Vagina (tissue), 2 donors: ENCODE data around the gene CETP. TPM values are rescaled to one million over a fixed set of nuclear protein-coding genes. Genes with fewer than 3 reads are reported as not detected.

Experiments
- DNase-seq, 2 donors: peaks; one replicate each; pipeline ENCODE4 v3.0.0-alpha.2; 2017; ENCODE audit errors: extremely low spot score in 2 of 2
- H3K27ac ChIP-seq: fragments of 200-600 bp; sonication (generic); one replicate; pipeline ENCODE4 v1.5.1; 2019
- H3K27me3 ChIP-seq: fragments of 200-600 bp; sonication (generic); one replicate; pipeline ENCODE4 v1.5.1; 2019
- H3K36me3 ChIP-seq, 2 donors: fragments of 200-600 bp; sonication (generic); one replicate each; pipeline ENCODE4 v1.5.1; 2017 to 2019
- H3K4me1 ChIP-seq: fragments of 200-600 bp; sonication (generic); one replicate; pipeline ENCODE4 v1.5.1; 2019
- H3K4me3 ChIP-seq, 2 donors: fragments of 200-600 bp; sonication (generic); 1 replicate in 1 of 2; 2 replicates in 1 of 2; pipeline ENCODE4 v1.5.1; 2016 to 2019
- H3K9me3 ChIP-seq: fragments of 200-600 bp; sonication (generic); one replicate; pipeline ENCODE4 v1.5.1; 2019
- POLR2A ChIP-seq, 2 donors: fragments of 450-650 bp; IDR thresholded peaks; one replicate each; pipeline ENCODE4 v1.6.1; 2017; ENCODE audit warnings: antibody characterized with exemption in 2 of 2, mild to moderate bottlenecking in 2 of 2, moderate library complexity in 2 of 2
- POLR2AphosphoS5 ChIP-seq, 2 donors: sonication (generic); formaldehyde crosslinking; IDR thresholded peaks; one replicate each; pipeline ENCODE4 v1.9.0; 2017; ENCODE audit warnings: antibody characterized with exemption in 2 of 2, mild to moderate bottlenecking in 2 of 2, low read depth in 1 of 2; ENCODE audit not compliant: insufficient read depth in 1 of 2
- intact Hi-C: fragments of 100-400 bp; cut with DNase I; formaldehyde crosslinking; loops from one replicate; pipeline ENCODE4 v1.15.1; 2023
- total RNA-seq: library from RNA; depleted of rRNA; stranded (reverse); fragments of >200 nt; gene quantifications from one replicate; pipeline ENCODE4 v1.2.3, GENCODE V29; 2016
- TF ChIP-seq, protein P1 (sequence below), 3 experiments: fragments of 450-650 bp in 2 of 3; fragments of 200-600 bp in 1 of 3; sonication (generic) in 1 of 3; IDR thresholded peaks; one replicate each; pipeline ENCODE4 v1.5.1; 2017 to 2019; ENCODE audit warnings: antibody characterized with exemption in 3 of 3, mild to moderate bottlenecking in 2 of 3, moderate library complexity in 2 of 3

The CETP gene
- total RNA-seq, 1 donor from 2014 or later = not detected

DNA sequence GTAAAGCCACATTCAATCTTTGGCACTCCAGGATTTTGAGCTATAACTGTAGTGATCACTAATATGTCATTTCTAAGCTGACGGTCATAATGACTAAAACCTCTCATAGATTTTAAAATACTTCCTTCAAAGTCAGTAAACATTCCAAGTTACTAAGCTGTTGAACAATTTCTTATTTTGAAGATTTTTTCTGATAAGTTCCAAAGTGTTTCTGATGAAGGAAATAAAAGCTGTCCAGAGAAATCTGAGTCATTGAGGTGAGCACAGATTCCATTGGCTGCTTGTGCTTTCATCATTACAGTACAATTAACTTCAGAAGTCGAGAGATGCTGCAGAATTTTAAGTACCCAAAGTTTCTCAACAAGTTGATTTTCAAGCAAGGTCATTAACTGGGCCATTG lies 51.5 kb downstream of the CETP start:
- DNase-seq = no peak
- no peaks in the 10 kb centered on the region for H3K27me3 ChIP-seq
- peaks cover 0 to 9% of the 10 kb centered on the region in 2 donors for H3K36me3 ChIP-seq
- H3K9me3 ChIP-seq = no peaks in the 10 kb centered on the region
- H3K4me1 ChIP-seq = no peaks in the 10 kb centered on the region
- intact Hi-C loops = no loop called here
- no peak overlapping the region for H3K4me3 ChIP-seq
- no peak overlapping the region for H3K27ac ChIP-seq
- TF ChIP-seq POLR2AphosphoS5 (IDR thresholded peaks at IDR 0.05; ENCODE audit: insufficient read depth in 1 of 2, low read depth in 1 of 2) (no peak), POLR2A (IDR thresholded peaks at IDR 0.05) (no peak)
- TF ChIP-seq, protein P1, sequence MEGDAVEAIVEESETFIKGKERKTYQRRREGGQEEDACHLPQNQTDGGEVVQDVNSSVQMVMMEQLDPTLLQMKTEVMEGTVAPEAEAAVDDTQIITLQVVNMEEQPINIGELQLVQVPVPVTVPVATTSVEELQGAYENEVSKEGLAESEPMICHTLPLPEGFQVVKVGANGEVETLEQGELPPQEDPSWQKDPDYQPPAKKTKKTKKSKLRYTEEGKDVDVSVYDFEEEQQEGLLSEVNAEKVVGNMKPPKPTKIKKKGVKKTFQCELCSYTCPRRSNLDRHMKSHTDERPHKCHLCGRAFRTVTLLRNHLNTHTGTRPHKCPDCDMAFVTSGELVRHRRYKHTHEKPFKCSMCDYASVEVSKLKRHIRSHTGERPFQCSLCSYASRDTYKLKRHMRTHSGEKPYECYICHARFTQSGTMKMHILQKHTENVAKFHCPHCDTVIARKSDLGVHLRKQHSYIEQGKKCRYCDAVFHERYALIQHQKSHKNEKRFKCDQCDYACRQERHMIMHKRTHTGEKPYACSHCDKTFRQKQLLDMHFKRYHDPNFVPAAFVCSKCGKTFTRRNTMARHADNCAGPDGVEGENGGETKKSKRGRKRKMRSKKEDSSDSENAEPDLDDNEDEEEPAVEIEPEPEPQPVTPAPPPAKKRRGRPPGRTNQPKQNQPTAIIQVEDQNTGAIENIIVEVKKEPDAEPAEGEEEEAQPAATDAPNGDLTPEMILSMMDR (IDR thresholded peaks at IDR 0.05) = no peak

DNA sequence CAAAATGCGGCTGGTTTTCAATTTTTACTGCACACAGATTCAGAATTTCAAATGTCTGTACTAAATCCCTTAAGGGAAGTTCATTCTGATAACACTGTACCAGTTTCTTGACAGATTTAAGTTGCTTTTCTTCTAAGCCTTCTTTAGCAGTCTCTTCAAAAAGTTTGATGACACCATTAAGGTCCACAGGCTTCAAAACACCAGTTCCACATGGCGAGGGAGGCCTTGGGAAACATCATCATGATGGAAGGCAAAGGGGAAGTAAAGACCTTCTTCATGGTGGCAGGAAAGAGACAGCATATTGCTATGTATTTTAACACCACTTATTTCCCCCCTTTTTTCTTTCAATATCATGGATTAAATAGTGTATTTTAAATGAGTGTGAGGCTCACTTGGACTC lies 52.2 kb downstream of the CETP start:
- no peaks in the 10 kb centered on the region for H3K9me3 ChIP-seq
- no peaks in the 10 kb centered on the region for H3K27me3 ChIP-seq
- TF ChIP-seq POLR2A (IDR thresholded peaks at IDR 0.05) (no peak), POLR2AphosphoS5 (IDR thresholded peaks at IDR 0.05; ENCODE audit: insufficient read depth in 1 of 2, low read depth in 1 of 2) (no peak)
- TF ChIP-seq, protein P1 (IDR thresholded peaks at IDR 0.05) = no peak
- H3K4me3 ChIP-seq = no peak overlapping the region
- intact Hi-C loops = no loop called here
- H3K27ac ChIP-seq = no peak overlapping the region
- no peak for DNase-seq
- peaks cover 0 to 14% of the 10 kb centered on the region in 2 donors for H3K36me3 ChIP-seq
- H3K4me1 ChIP-seq = no peaks in the 10 kb centered on the region

DNA sequence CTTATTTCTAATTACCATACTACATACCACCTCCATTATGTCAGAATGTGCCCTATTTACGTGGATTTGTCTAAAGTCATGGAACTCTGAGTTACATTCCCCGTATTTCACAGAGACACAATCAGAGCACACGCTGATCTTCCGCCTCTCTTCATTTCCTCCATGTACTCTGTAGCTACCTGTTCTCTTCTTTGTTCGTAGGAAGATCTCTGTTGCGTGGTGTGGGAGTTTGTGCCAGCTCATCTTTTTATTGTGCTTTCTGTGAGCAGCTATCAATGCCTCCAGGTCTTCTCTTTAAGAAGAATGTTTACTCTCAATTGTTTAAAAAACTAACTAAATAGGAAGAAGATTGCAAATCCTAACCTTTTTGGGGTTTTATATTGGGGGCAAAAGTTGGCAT lies 54.6 kb downstream of the CETP start:
- peaks cover 0 to 32% of the 10 kb centered on the region in 2 donors for H3K36me3 ChIP-seq
- no peaks in the 10 kb centered on the region for H3K27me3 ChIP-seq
- no peak overlapping the region for H3K27ac ChIP-seq
- intact Hi-C loops = no loop called here
- no peaks in the 10 kb centered on the region for H3K4me1 ChIP-seq
- H3K4me3 ChIP-seq = no peak overlapping the region
- no peaks in the 10 kb centered on the region for H3K9me3 ChIP-seq
- TF ChIP-seq POLR2A (IDR thresholded peaks at IDR 0.05) = no peak
- TF ChIP-seq, protein P1 (IDR thresholded peaks at IDR 0.05) = no peak
- TF ChIP-seq POLR2AphosphoS5 (IDR thresholded peaks at IDR 0.05; ENCODE audit: insufficient read depth in 1 of 2, low read depth in 1 of 2) = no peak
- no peak for DNase-seq

DNA sequence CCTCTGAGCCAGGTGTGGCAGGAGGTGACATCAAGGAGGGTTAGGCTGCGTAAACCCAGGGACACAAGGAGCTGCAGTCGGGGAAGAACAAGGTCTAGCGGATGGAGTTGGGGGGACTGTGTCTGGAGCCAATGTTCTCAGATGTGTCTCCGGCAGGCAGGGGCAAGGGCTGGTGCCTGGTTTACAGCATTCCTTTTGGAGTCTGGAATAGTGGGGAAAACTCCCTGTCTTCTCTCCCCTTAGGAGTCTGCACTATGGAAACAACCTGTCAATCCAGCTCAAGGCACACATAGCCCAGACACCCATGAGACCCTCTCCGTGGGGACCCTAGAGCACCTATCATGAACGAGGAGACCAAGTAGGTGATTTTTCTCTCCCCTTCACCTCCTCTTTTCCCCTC lies 55.1 kb downstream of the CETP start:
- TF ChIP-seq, protein P1 (IDR thresholded peaks at IDR 0.05) = no peak
- TF ChIP-seq POLR2A (IDR thresholded peaks at IDR 0.05) (no peak), POLR2AphosphoS5 (IDR thresholded peaks at IDR 0.05; ENCODE audit: insufficient read depth in 1 of 2, low read depth in 1 of 2) (no peak)
- Histone ChIP-seq H3K36me3 (peaks cover 0 to 36% of the 10 kb centered on the region in 2 donors), H3K9me3 (no peaks in the 10 kb centered on the region), H3K4me1 (no peaks in the 10 kb centered on the region), H3K27me3 (no peaks in the 10 kb centered on the region), H3K4me3 (no peak overlapping the region), H3K27ac (no peak overlapping the region)
- intact Hi-C loops = no loop called here
- DNase-seq = no peak

DNA sequence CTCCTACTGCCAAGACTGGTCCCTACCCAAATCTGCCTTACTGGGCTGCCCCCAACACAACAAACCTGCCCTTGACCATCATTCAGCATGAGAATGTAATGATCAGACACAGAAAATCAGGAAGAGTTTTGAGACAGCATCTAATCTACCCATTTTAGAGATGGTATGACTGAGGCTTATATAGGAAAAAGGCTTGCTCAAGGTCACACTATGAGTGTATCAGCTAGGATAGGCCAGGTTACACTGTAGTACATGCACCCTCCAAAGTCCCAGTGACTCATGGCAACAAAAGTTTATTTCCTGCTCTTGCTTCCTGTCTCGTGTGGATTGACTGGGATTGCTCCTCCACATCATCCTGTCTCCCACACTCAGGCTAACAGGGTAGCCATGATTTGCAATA lies 55.5 kb downstream of the CETP start:
- TF ChIP-seq POLR2AphosphoS5 (IDR thresholded peaks at IDR 0.05; ENCODE audit: insufficient read depth in 1 of 2, low read depth in 1 of 2) = no peak
- no peak for TF ChIP-seq POLR2A (IDR thresholded peaks at IDR 0.05)
- TF ChIP-seq, protein P1 (IDR thresholded peaks at IDR 0.05) = no peak
- DNase-seq = no peak

More for the DNA sequence above, 55.5 kb downstream of the CETP start:
- H3K9me3 ChIP-seq = no peaks in the 10 kb centered on the region
- no peaks in the 10 kb centered on the region for H3K27me3 ChIP-seq
- intact Hi-C loops = no loop called here
- peaks cover 0 to 41% of the 10 kb centered on the region in 2 donors for H3K36me3 ChIP-seq
- no peaks in the 10 kb centered on the region for H3K4me1 ChIP-seq
- no peak overlapping the region for H3K4me3 ChIP-seq
- H3K27ac ChIP-seq = no peak overlapping the region
